ENCODE measurements around the gene CCDC92B.
"Not testable (repeated sequence)": the region's sequence is repeated elsewhere in the genome, so short reads cannot be mapped to it uniquely, and the experiment has no call there.

CCDC92B gene

GRCh38 chr17:2689411-2690164, 59.9 kb downstream of the CCDC92B start:
- DNase-seq (ENCODE audit: low read depth), result no peak

- DNase-seq (ENCODE audit: low read depth), result no peak
These were observed 60.8 kb downstream of the CCDC92B start for GRCh38 chr17:2688351-2689342.

- DNase-seq (ENCODE audit: low read depth), result no peak
These were observed 62.4 kb downstream of the CCDC92B start for GRCh38 chr17:2687074-2687418.

GRCh38 chr17:2685696-2686095, 63.8 kb downstream of the CCDC92B start:
- DNase-seq (ENCODE audit: low read depth), result no peak

GRCh38 chr17:2684549-2684948, 64.9 kb downstream of the CCDC92B start:
- DNase-seq (ENCODE audit: low read depth), result no peak

GRCh38 chr17:2683912-2684311, 65.5 kb downstream of the CCDC92B start:
- DNase-seq (ENCODE audit: low read depth), result no peak

GRCh38 chr17:2682176-2682938, 67.1 kb downstream of the CCDC92B start:
- no peak for DNase-seq (ENCODE audit: low read depth)

- DNase-seq (ENCODE audit: low read depth), result no peak
These were observed 67.8 kb downstream of the CCDC92B start for GRCh38 chr17:2681650-2682049.

- DNase-seq (ENCODE audit: low read depth), result no peak
These were observed 68.5 kb downstream of the CCDC92B start for GRCh38 chr17:2680961-2681360.

- DNase-seq (ENCODE audit: low read depth), result not testable (repeated sequence)
These were observed 70.2 kb downstream of the CCDC92B start for GRCh38 chr17:2679247-2679646.
